ENCODE results near the gene CACFD1.

The CACFD1 gene

GRCh38 chr9:133467101-133467500, 7.3 kb downstream of the CACFD1 start:
- no peak for TF ChIP-seq CTCF (IDR thresholded peaks at IDR 0.05; ENCODE audit: control insufficient read depth, insufficient read depth, low read depth, low read length, missing control alignments)
- no peak overlapping the region for H3K4me3 ChIP-seq (ENCODE audit: control insufficient read depth, low read depth, low read length)
- DNase-seq (ENCODE audit: low read depth) = no peak

- no peak for DNase-seq (ENCODE audit: low read depth)
- H3K4me3 ChIP-seq (ENCODE audit: control insufficient read depth, low read depth, low read length) = no peak overlapping the region
- no peak for TF ChIP-seq CTCF (IDR thresholded peaks at IDR 0.05; ENCODE audit: control insufficient read depth, insufficient read depth, low read depth, low read length, missing control alignments)
These were observed 8.6 kb downstream of the CACFD1 start for GRCh38 chr9:133468374-133468773.

GRCh38 chr9:133468777-133469421, 9.1 kb downstream of the CACFD1 start:
- DNase-seq (ENCODE audit: low read depth) = no peak
- no peak overlapping the region for H3K4me3 ChIP-seq (ENCODE audit: control insufficient read depth, low read depth, low read length)
- no peak for TF ChIP-seq CTCF (IDR thresholded peaks at IDR 0.05; ENCODE audit: control insufficient read depth, insufficient read depth, low read depth, low read length, missing control alignments)

GRCh38 chr9:133470427-133470924, 10.7 kb downstream of the CACFD1 start:
- TF ChIP-seq CTCF (IDR thresholded peaks at IDR 0.05; ENCODE audit: control insufficient read depth, insufficient read depth, low read depth, low read length, missing control alignments) = no peak
- no peak for DNase-seq (ENCODE audit: low read depth)

GRCh38 chr9:133470988-133471387, 11.2 kb downstream of the CACFD1 start:
- no peak overlapping the region for H3K4me3 ChIP-seq (ENCODE audit: control insufficient read depth, low read depth, low read length)
- TF ChIP-seq CTCF (IDR thresholded peaks at IDR 0.05; ENCODE audit: control insufficient read depth, insufficient read depth, low read depth, low read length, missing control alignments) = no peak
- DNase-seq (ENCODE audit: low read depth) = no peak

More at GRCh38 chr9:133470427-133470924, 10.7 kb downstream of the CACFD1 start:
- no peak overlapping the region for H3K4me3 ChIP-seq (ENCODE audit: control insufficient read depth, low read depth, low read length)

GRCh38 chr9:133471551-133472276, 11.9 kb downstream of the CACFD1 start:
- H3K4me3 ChIP-seq (ENCODE audit: control insufficient read depth, low read depth, low read length) = no peak overlapping the region
- TF ChIP-seq CTCF (IDR thresholded peaks at IDR 0.05; ENCODE audit: control insufficient read depth, insufficient read depth, low read depth, low read length, missing control alignments) = no peak
- no peak for DNase-seq (ENCODE audit: low read depth)

Data from AG09309 (cell line).